Measurements from ENCODE around the gene DLGAP1.

DNA sequence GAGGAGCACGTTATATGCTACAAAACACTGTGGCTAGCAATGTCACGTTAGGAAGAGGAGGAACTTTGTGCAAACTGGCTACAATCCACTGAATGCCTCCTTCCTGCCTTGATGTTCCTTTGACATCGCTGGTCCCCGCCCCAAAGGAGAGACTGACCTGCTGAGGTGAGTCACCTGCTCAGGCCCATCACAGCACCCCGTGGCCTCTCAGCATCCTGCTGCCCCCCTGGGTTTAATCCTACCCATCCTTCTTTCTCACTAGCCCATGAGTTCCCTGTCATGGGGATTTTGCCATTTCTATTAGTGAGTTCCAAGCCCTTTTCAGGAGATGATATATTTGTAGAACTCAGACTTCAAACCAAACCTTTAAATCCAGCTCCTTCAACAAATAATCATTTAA is 16.2 kb downstream of the DLGAP1 start:
- TF ChIP-seq, protein P1, sequence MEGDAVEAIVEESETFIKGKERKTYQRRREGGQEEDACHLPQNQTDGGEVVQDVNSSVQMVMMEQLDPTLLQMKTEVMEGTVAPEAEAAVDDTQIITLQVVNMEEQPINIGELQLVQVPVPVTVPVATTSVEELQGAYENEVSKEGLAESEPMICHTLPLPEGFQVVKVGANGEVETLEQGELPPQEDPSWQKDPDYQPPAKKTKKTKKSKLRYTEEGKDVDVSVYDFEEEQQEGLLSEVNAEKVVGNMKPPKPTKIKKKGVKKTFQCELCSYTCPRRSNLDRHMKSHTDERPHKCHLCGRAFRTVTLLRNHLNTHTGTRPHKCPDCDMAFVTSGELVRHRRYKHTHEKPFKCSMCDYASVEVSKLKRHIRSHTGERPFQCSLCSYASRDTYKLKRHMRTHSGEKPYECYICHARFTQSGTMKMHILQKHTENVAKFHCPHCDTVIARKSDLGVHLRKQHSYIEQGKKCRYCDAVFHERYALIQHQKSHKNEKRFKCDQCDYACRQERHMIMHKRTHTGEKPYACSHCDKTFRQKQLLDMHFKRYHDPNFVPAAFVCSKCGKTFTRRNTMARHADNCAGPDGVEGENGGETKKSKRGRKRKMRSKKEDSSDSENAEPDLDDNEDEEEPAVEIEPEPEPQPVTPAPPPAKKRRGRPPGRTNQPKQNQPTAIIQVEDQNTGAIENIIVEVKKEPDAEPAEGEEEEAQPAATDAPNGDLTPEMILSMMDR (IDR thresholded peaks at IDR 0.05), result no peak
- no peak for TF ChIP-seq POLR2A (IDR thresholded peaks at IDR 0.05)

Data from right lobe of liver (tissue), 4 donors.